ES-I3 (cell line): ENCODE data around the gene PUS7L.

ENCODE experiments used
- H3K36me3 ChIP-seq: 2 replicates; pipeline ENCODE4 v1.6.1; 2013; ENCODE audit warnings: mild to moderate bottlenecking, low read length, control low read depth, moderate library complexity; ENCODE audit not compliant: insufficient read depth
- H3K4me1 ChIP-seq: 2 replicates; pipeline ENCODE4 v1.6.1; 2013; ENCODE audit warnings: mild to moderate bottlenecking, control low read depth, low read length; ENCODE audit not compliant: insufficient read depth
- H3K9ac ChIP-seq: 2 replicates; pipeline ENCODE4 v1.6.1; 2013; ENCODE audit warnings: low read depth, mild to moderate bottlenecking, low read length, moderate library complexity
- H3K9me3 ChIP-seq: 2 replicates; pipeline ENCODE4 v1.6.1; 2013; ENCODE audit warnings: mild to moderate bottlenecking, low read length, moderate library complexity; ENCODE audit not compliant: control insufficient read depth, insufficient read depth

PUS7L gene, protein sequence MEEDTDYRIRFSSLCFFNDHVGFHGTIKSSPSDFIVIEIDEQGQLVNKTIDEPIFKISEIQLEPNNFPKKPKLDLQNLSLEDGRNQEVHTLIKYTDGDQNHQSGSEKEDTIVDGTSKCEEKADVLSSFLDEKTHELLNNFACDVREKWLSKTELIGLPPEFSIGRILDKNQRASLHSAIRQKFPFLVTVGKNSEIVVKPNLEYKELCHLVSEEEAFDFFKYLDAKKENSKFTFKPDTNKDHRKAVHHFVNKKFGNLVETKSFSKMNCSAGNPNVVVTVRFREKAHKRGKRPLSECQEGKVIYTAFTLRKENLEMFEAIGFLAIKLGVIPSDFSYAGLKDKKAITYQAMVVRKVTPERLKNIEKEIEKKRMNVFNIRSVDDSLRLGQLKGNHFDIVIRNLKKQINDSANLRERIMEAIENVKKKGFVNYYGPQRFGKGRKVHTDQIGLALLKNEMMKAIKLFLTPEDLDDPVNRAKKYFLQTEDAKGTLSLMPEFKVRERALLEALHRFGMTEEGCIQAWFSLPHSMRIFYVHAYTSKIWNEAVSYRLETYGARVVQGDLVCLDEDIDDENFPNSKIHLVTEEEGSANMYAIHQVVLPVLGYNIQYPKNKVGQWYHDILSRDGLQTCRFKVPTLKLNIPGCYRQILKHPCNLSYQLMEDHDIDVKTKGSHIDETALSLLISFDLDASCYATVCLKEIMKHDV

DNA sequence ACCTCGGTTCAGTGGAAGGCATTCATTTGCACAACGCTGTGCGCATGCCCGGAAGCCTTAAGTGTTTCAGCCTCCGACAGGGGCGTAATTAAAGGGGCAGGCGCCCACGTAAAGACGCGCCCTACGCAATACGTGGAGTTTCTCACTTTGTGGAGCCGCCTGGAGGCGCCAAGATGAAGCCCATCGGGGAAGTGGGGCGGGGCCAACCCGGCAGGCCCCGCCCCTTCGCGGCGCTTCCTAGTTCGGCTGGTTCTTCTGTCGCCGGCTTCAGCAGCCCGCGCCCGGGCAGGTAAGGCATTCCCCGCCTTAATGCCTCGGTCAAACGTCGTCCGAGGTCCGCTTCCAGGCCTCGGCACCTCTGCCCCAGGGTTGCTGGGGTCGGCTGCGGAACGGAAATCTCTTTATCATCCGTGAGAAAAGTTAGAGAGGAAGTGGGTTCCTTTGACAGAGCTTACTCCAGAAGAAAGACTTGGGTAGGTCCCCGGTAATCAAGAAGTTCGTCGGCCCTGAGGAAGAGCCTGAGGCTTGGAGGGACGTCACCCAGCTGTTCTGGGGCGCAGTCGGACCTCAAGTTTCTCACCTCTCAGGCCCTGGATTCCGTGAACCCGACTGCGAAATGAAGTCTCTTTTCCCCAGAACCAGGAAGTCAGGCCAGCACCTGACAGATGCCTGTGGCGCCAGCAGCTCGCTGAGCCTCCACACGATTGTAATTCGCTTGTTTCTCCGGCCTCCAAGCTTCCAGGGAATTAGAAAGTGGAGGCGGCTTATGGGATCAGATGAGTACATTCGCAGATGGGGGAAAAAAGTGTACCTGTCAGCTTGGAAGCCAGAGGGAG lies at the start of gene PUS7L, which contains the start of gene IRAK4:
TSS of gene PUS7L (minus strand) at position 63 of the 836 bp plus-strand sequence. CDS start 3,545 bp downstream, outside the sequence.
TSS of gene IRAK4 (plus strand) at position 224 of the 836 bp plus-strand sequence. CDS start 9,161 bp downstream, outside the sequence.
- H3K9ac ChIP-seq, result no peak within 1 kb of the TSS; the same call in 1 of the 2 replicates
- H3K36me3 ChIP-seq, result no peaks in the 10 kb centered on the region
- peaks cover 15% of the 10 kb centered on the region; the same call in 1 of the 2 replicates for H3K4me1 ChIP-seq
- no peaks in the 10 kb centered on the region for H3K9me3 ChIP-seq

GRCh38 chr12:43807386-43807785 lies 48.8 kb upstream of the PUS7L start:
- H3K36me3 ChIP-seq, result no peaks in the 10 kb centered on the region
- no peaks in the 10 kb centered on the region for H3K9me3 ChIP-seq
- no peaks in the 10 kb centered on the region for H3K4me1 ChIP-seq
- H3K9ac ChIP-seq, result no peak overlapping the region

DNA sequence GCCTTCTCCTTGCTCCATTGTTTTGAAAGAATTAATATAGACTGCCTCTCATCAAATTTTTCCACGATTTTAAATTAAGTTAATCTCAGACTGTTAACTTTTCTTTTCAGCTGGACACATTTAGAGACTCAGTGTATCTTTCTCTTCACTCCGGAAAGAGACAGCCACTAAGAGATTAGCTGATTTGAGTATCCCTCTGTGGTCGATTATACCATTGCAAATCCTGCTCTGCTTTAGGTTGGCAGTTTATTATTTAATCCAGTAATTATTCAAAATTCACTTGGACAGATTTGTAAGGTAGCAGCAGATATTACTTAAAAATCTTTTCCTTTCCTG lies 48.1 kb upstream of the PUS7L start:
- Histone ChIP-seq H3K9ac (peak overlapping the region; percentile 80), H3K9me3 (no peaks in the 10 kb centered on the region), H3K36me3 (no peaks in the 10 kb centered on the region), H3K4me1 (no peaks in the 10 kb centered on the region)

GRCh38 chr12:43805860-43806736 lies 47.5 kb upstream of the PUS7L start, which contains the start of gene TWF1:
TWF1 (minus strand) TSS chr12:43806317; CDS start chr12:43806245, 72 bp downstream.
- Histone ChIP-seq H3K4me1 (no peaks in the 10 kb centered on the region), H3K9ac (peak within 1 kb of the TSS; percentile 80), H3K9me3 (no peaks in the 10 kb centered on the region), H3K36me3 (no peaks in the 10 kb centered on the region)

GRCh38 chr12:43805149-43805859 lies 46.7 kb upstream of the PUS7L start:
- H3K4me1 ChIP-seq, result no peaks in the 10 kb centered on the region
- H3K9me3 ChIP-seq, result no peaks in the 10 kb centered on the region
- H3K9ac ChIP-seq, result peak overlapping the region; percentile 80
- no peaks in the 10 kb centered on the region for H3K36me3 ChIP-seq

- H3K4me1 ChIP-seq, result no peaks in the 10 kb centered on the region
- H3K36me3 ChIP-seq, result peaks cover 8% of the 10 kb centered on the region
- no peak overlapping the region for H3K9ac ChIP-seq
- H3K9me3 ChIP-seq, result no peaks in the 10 kb centered on the region
Measured at GRCh38 chr12:43797561-43798217, 39.1 kb upstream of the PUS7L start.

- Histone ChIP-seq H3K4me1 (no peaks in the 10 kb centered on the region), H3K9me3 (no peaks in the 10 kb centered on the region), H3K9ac (no peak overlapping the region), H3K36me3 (peaks cover 8% of the 10 kb centered on the region)
Measured at GRCh38 chr12:43795716-43796280, 37.2 kb upstream of the PUS7L start.

GRCh38 chr12:43789941-43790340 lies 31.4 kb upstream of the PUS7L start:
- Histone ChIP-seq H3K36me3 (no peaks in the 10 kb centered on the region), H3K9ac (no peak overlapping the region), H3K9me3 (no peaks in the 10 kb centered on the region), H3K4me1 (no peaks in the 10 kb centered on the region)

DNA sequence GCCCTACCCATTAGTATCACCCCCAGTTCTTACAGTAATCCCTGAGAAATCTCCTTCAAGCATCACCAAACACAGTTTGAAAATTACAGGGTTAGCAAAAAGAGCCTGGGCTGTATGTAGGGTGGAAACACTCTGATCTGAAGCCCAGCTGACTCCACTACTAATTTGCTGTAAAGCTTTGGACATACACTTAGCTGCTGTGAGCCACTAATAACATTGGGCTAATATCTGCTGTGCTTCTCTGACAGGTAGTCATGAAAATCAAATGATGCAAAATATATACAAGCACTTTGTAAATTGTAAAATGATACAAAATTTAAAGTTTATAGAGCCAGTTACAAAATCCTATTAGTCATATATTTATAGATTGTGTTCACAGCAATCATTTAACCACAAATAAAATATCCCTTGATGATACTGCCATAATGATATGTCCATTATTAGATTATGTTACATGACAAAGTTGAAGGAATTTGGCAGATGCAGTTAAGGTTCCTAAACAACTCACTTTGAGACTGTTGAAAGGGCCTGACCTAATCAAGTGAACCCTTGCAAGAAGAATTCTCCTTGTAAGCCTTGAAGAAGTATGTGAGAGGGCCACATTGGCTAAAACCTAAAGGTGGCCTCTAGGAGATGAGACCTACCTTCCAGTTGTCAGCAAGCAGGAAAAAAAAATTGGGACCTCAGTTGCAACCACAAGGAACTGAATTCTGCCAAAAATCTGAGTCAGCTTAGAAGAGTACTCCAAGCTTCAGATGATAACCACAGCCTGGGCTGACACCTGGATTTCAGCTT lies 28.5 kb upstream of the PUS7L start:
- no peaks in the 10 kb centered on the region for H3K9me3 ChIP-seq
- H3K36me3 ChIP-seq, result no peaks in the 10 kb centered on the region
- no peaks in the 10 kb centered on the region for H3K4me1 ChIP-seq
- H3K9ac ChIP-seq, result no peak overlapping the region

DNA sequence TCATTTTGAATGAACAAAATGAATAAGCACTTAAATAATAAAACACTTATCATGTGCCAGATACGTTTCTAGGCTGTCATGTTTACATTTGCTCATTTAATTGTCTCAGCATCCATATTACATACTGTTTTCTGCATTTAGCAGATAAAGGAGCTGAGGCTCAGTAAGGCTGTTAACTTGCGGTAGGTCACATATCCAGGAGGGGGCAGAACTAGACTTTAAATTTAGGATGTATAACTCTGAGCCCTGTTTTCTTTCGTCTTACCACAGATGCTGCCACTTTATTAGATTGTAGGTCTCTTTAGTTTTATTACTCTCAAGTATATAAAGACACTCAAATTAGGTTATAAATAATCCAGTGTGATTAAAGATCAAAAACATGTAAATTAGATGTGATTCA lies 17.9 kb upstream of the PUS7L start:
- H3K9me3 ChIP-seq, result no peaks in the 10 kb centered on the region
- no peak overlapping the region for H3K9ac ChIP-seq
- H3K4me1 ChIP-seq, result no peaks in the 10 kb centered on the region
- H3K36me3 ChIP-seq, result no peaks in the 10 kb centered on the region

DNA sequence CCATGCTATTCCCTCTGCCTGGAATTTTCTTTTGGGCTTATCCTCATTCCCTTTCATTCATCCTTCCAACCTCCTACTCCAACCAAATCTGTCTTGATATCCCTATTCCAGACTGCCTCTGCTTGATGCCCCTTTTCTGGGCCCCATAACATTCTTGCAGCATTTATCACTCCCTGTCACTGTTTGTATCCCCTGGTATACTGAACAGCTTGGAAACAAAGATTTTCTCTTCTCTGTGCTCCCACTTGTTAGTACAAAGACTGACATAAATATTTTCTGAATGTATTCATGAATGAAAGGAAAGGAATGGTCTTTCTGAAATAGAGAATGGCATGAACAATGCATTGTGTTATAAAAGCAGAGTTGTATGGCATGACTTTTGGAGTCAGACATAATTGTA lies 7.7 kb upstream of the PUS7L start:
- Histone ChIP-seq H3K9ac (no peak overlapping the region), H3K4me1 (peaks cover 20% of the 10 kb centered on the region; the same call in 1 of the 2 replicates), H3K36me3 (no peaks in the 10 kb centered on the region), H3K9me3 (peaks cover 9% of the 10 kb centered on the region)

DNA sequence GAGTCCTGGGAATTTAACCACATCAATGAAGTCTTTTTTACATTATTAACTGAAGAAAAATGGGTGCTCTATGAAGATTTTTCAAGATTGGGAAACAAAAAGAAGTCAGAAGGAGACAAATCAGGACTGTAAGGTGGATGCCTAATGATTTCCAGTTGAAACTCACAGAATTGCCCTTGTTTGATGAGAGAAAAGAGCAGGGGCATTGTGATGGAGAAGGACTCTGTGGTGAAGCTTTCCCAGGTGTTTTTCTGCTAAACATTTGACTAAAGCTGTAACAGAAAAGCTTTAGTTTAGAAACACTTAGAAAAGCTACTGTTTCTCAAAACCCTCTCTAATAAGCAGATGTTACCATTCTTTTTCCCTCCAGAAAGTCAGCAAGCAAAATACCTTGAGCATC lies 5.9 kb upstream of the PUS7L start:
- H3K9ac ChIP-seq, result no peak overlapping the region
- no peaks in the 10 kb centered on the region for H3K36me3 ChIP-seq
- peaks cover 21% of the 10 kb centered on the region; the same call in 1 of the 2 replicates for H3K4me1 ChIP-seq
- H3K9me3 ChIP-seq, result no peaks in the 10 kb centered on the region
